ENCODE measurements around the gene DNM3.

DNA sequence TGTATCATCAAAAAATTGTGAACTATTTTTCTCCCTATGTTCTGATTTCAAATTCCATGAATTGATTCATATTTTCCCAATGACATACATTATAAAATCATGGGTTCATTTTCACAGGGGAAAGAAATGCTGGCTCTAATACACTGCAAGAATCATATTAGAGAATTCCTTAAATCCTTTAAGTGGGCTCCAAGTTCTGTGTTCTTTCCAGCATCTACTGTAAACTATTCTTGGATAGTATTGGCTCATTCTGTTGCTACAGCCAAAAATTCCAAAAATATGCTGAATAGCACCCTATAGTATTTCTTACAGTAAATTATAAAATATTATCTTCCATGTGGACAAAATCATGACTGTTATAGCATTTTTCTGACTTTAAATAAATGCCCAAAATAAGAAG, 560.2 kb downstream of the DNM3 start:
- TF ChIP-seq EZH2 (IDR thresholded peaks at IDR 0.05; ENCODE audit: insufficient read depth, poor library complexity, severe bottlenecking) (no peak), EZH2phosphoT487 (IDR thresholded peaks at IDR 0.05; ENCODE audit: insufficient read depth, low read depth) (no peak)

Data from GM23248 (cell line).